Retinal pigment epithelial cell (primary cell): Measurements from ENCODE around the gene RO60.
"Not testable (repeated sequence)": the region's sequence is repeated elsewhere in the genome, so short reads cannot be mapped to it uniquely, and the experiment has no call there.

ENCODE experiments used
- DNase-seq: peaks from one replicate; pipeline ENCODE4 v3.0.0-alpha.2; 2010; ENCODE audit warnings: low read depth
- H3K4me3 ChIP-seq: 2 replicates; pipeline ENCODE4 v1.5.1; 2011; ENCODE audit warnings: mild to moderate bottlenecking, low read length, control low read depth, moderate library complexity
- CTCF ChIP-seq: conservative IDR thresholded peaks from 2 replicates; pipeline ENCODE4 v1.5.1; 2011; ENCODE audit warnings: low read depth, low read length, control low read depth, inconsistent platforms

Gene RO60

GRCh38 chr1:193040011-193040410, 19.4 kb upstream of the RO60 start:
- no peak for TF ChIP-seq CTCF
- H3K4me3 ChIP-seq: no peak overlapping the region
- DNase-seq: no peak

- no peak for TF ChIP-seq CTCF
- H3K4me3 ChIP-seq: no peak overlapping the region
- DNase-seq: no peak
Observed at GRCh38 chr1:193042766-193043691, 16.4 kb upstream of the RO60 start.

- not testable (repeated sequence) for H3K4me3 ChIP-seq, DNase-seq
Observed at GRCh38 chr1:193048913-193049312, 10.5 kb upstream of the RO60 start.

- no peak for DNase-seq
- no peak overlapping the region for H3K4me3 ChIP-seq
- TF ChIP-seq CTCF: no peak
Observed at GRCh38 chr1:193054169-193054675, 5.2 kb upstream of the RO60 start.

- no peak for TF ChIP-seq CTCF
- H3K4me3 ChIP-seq: peak overlapping the region; percentile 91
- no peak for DNase-seq
Observed at GRCh38 chr1:193058529-193059281, 707 bp upstream of the RO60 start.

- DNase-seq: no peak
- no peak for TF ChIP-seq CTCF
- H3K4me3 ChIP-seq: peak overlapping the region; percentile 91
Observed at GRCh38 chr1:193060115-193060403, 647 bp downstream of the RO60 start.

GRCh38 chr1:193060406-193060805, 994 bp downstream of the RO60 start:
- H3K4me3 ChIP-seq: peak overlapping the region; percentile 91
- no peak for TF ChIP-seq CTCF
- no peak for DNase-seq
